Mesodermal cell (in vitro differentiated cells): Measurements from ENCODE around the gene MKRN2.

Source experiments
- H3K27ac ChIP-seq: 2 replicates; pipeline ENCODE4 v1.7.0; 2013; ENCODE audit warnings: mild to moderate bottlenecking, low read depth, low read length, moderate library complexity; ENCODE audit not compliant: severe bottlenecking
- H3K36me3 ChIP-seq: 2 replicates; pipeline ENCODE4 v1.7.1; 2013; ENCODE audit warnings: mild to moderate bottlenecking, low read length, moderate library complexity; ENCODE audit not compliant: control insufficient read depth, insufficient read depth
- H3K4me1 ChIP-seq: one replicate; pipeline ENCODE4 v1.7.1; 2013; ENCODE audit warnings: mild to moderate bottlenecking, low read length; ENCODE audit not compliant: insufficient read depth, control insufficient read depth, poor library complexity, severe bottlenecking
- H3K4me3 ChIP-seq: 2 replicates; pipeline ENCODE4 v1.7.0; 2013; ENCODE audit warnings: low read length, control low read depth, mild to moderate bottlenecking; ENCODE audit not compliant: insufficient read depth, poor library complexity, severe bottlenecking; ENCODE audit errors: extremely low read depth
- H3K9me3 ChIP-seq: 2 replicates; pipeline ENCODE4 v1.7.1; 2013; ENCODE audit warnings: mild to moderate bottlenecking, low read length, moderate library complexity; ENCODE audit not compliant: control insufficient read depth
- WGBS, 2 experiments: methylation state at CpG; one replicate each; pipeline ENCODE4 v1.1.5; 2013; ENCODE audit warnings: missing lambda C conversion rate in 2 of 2; ENCODE audit not compliant: insufficient coverage in 2 of 2; 5-methylcytosine and 5-hydroxymethylcytosine counted together

Gene MKRN2

GRCh38 chr3:12574131-12574530 lies 17.2 kb downstream of the MKRN2 start:
- WGBS, 2 experiments: 99 to 100% methylated on average over 6 of the region's 6 CpGs
- no peak overlapping the region for H3K27ac ChIP-seq
- no peaks in the 10 kb centered on the region for H3K9me3 ChIP-seq
- no peak overlapping the region for H3K4me3 ChIP-seq
- H3K36me3 ChIP-seq: peaks cover 93% of the 10 kb centered on the region
- H3K4me1 ChIP-seq: peaks cover 5% of the 10 kb centered on the region

- no peaks in the 10 kb centered on the region for H3K9me3 ChIP-seq
- no peak overlapping the region for H3K4me3 ChIP-seq
- H3K36me3 ChIP-seq: peaks cover 95% of the 10 kb centered on the region
- no peak overlapping the region for H3K27ac ChIP-seq
- H3K4me1 ChIP-seq: peaks cover 5% of the 10 kb centered on the region
- WGBS, 2 experiments: 97 to 98% methylated on average over 5 to 6 of the region's 7 CpGs
Observed at GRCh38 chr3:12574661-12575060, 17.8 kb downstream of the MKRN2 start.

GRCh38 chr3:12577379-12577778 lies 20.5 kb downstream of the MKRN2 start:
- no peak overlapping the region for H3K4me3 ChIP-seq
- H3K27ac ChIP-seq: no peak overlapping the region
- peaks cover 86% of the 10 kb centered on the region for H3K36me3 ChIP-seq
- peaks cover 9% of the 10 kb centered on the region for H3K4me1 ChIP-seq
- WGBS, 2 experiments: 89% methylated on average over 3 of the region's 5 CpGs; no CpG with 5 or more reads in 1 of the 2 experiments
- H3K9me3 ChIP-seq: no peaks in the 10 kb centered on the region

GRCh38 chr3:12578742-12579141 lies 21.9 kb downstream of the MKRN2 start:
- WGBS, 2 experiments: 100% methylated on average over 1 of the region's 2 CpGs; no CpG with 5 or more reads in 1 of the 2 experiments
- Histone ChIP-seq H3K27ac (no peak overlapping the region), H3K4me3 (no peak overlapping the region), H3K36me3 (peaks cover 86% of the 10 kb centered on the region), H3K4me1 (peaks cover 3% of the 10 kb centered on the region), H3K9me3 (no peaks in the 10 kb centered on the region)

- peaks cover 86% of the 10 kb centered on the region for H3K36me3 ChIP-seq
- H3K27ac ChIP-seq: no peak overlapping the region
- no peaks in the 10 kb centered on the region for H3K9me3 ChIP-seq
- peaks cover 3% of the 10 kb centered on the region for H3K4me1 ChIP-seq
- 92 to 100% methylated on average over 2 of the region's 3 CpGs for WGBS, 2 experiments
- no peak overlapping the region for H3K4me3 ChIP-seq
Observed at GRCh38 chr3:12579456-12579855, 22.6 kb downstream of the MKRN2 start.

GRCh38 chr3:12579905-12580304 lies 23.0 kb downstream of the MKRN2 start:
- Histone ChIP-seq H3K27ac (no peak overlapping the region), H3K36me3 (peaks cover 86% of the 10 kb centered on the region), H3K4me3 (no peak overlapping the region), H3K9me3 (no peaks in the 10 kb centered on the region), H3K4me1 (peaks cover 3% of the 10 kb centered on the region)
- WGBS, 2 experiments: 88 to 97% methylated on average over 3 of the region's 3 CpGs

GRCh38 chr3:12582730-12583129 lies 25.8 kb downstream of the MKRN2 start:
- no peak overlapping the region for H3K27ac ChIP-seq
- H3K4me3 ChIP-seq: no peak overlapping the region
- WGBS, 2 experiments: 86 to 95% methylated on average over 3 to 4 of the region's 4 CpGs
- H3K9me3 ChIP-seq: no peaks in the 10 kb centered on the region
- peaks cover 3% of the 10 kb centered on the region for H3K4me1 ChIP-seq
- H3K36me3 ChIP-seq: peaks cover 85% of the 10 kb centered on the region

GRCh38 chr3:12583280-12583679 lies 26.4 kb downstream of the MKRN2 start:
- peaks cover 3% of the 10 kb centered on the region for H3K4me1 ChIP-seq
- no peaks in the 10 kb centered on the region for H3K9me3 ChIP-seq
- H3K36me3 ChIP-seq: peaks cover 86% of the 10 kb centered on the region
- no peak overlapping the region for H3K27ac ChIP-seq
- H3K4me3 ChIP-seq: no peak overlapping the region

- Histone ChIP-seq H3K27ac (no peak overlapping the region), H3K4me1 (peaks cover 3% of the 10 kb centered on the region), H3K4me3 (no peak overlapping the region), H3K36me3 (peaks cover 86% of the 10 kb centered on the region), H3K9me3 (no peaks in the 10 kb centered on the region)
- WGBS, 2 experiments: 100% methylated on average over 1 of the region's 2 CpGs
Observed at GRCh38 chr3:12584083-12584482, 27.2 kb downstream of the MKRN2 start.

GRCh38 chr3:12585181-12585580 lies 28.3 kb downstream of the MKRN2 start:
- Histone ChIP-seq H3K36me3 (peaks cover 89% of the 10 kb centered on the region), H3K4me3 (no peak overlapping the region), H3K27ac (peak overlapping the region; percentile 57), H3K9me3 (no peaks in the 10 kb centered on the region), H3K4me1 (no peaks in the 10 kb centered on the region)
- WGBS, 2 experiments: 96 to 100% methylated on average over 3 of the region's 3 CpGs

- no peak overlapping the region for H3K27ac ChIP-seq
- WGBS, 2 experiments: 64% methylated on average over 1 to 2 of the region's 5 CpGs
- no peaks in the 10 kb centered on the region for H3K9me3 ChIP-seq
- peaks cover 95% of the 10 kb centered on the region for H3K36me3 ChIP-seq
- H3K4me1 ChIP-seq: no peaks in the 10 kb centered on the region
- no peak overlapping the region for H3K4me3 ChIP-seq
Observed at GRCh38 chr3:12585970-12586369, 29.1 kb downstream of the MKRN2 start.
